Neural progenitor cell (in vitro differentiated cells): ENCODE results near the gene SLC25A31.

Source experiments
- CTCF ChIP-seq: fragments of 200-600 bp; sonication (generic); IDR thresholded peaks from 2 replicates; pipeline ENCODE4 v1.5.1; 2017; ENCODE audit warnings: antibody characterized with exemption, mild to moderate bottlenecking
- EZH2 ChIP-seq: fragments of 200-600 bp; sonication (generic); IDR thresholded peaks from 2 replicates; pipeline ENCODE4 v1.6.1; 2017; ENCODE audit warnings: antibody characterized with exemption, mild to moderate bottlenecking, moderate library complexity

- no peak for TF ChIP-seq EZH2
- TF ChIP-seq CTCF, result no peak
Observed at GRCh38 chr4:127747883-127748282, 17.7 kb downstream of the SLC25A31 start.
